B cell (primary cell): ENCODE data around the gene PTEN.

Source experiments
- CTCF ChIP-seq: fragments of 200-600 bp; IDR thresholded peaks from one replicate; pipeline ENCODE4 v1.8.0; 2022; ENCODE audit warnings: antibody characterized with exemption, mild to moderate bottlenecking
- EZH2 ChIP-seq: IDR thresholded peaks from 2 replicates; pipeline ENCODE4 v1.6.1; 2012; ENCODE audit warnings: borderline replicate concordance, low read depth, mild to moderate bottlenecking, moderate library complexity, low read length; ENCODE audit not compliant: insufficient read depth, poor library complexity, severe bottlenecking

DNA sequence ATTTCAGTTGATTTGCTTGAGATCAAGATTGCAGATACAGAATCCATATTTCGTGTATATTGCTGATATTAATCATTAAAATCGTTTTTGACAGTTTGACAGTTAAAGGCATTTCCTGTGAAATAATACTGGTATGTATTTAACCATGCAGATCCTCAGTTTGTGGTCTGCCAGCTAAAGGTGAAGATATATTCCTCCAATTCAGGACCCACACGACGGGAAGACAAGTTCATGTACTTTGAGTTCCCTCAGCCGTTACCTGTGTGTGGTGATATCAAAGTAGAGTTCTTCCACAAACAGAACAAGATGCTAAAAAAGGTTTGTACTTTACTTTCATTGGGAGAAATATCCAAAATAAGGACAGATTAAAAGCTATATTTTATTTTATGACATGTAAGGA lies 94.3 kb downstream of the PTEN start:
- TF ChIP-seq CTCF, result no peak
- TF ChIP-seq EZH2, result no peak
